Measurements from ENCODE around the gene MEMO1. TPM values are rescaled to one million over a fixed set of nuclear protein-coding genes. Genes with fewer than 3 reads are reported as not detected.
A peak's percentile ranks its signal among the peaks of the same experiment; 100 is the strongest.
"Not testable (repeated sequence)": the region's sequence is repeated elsewhere in the genome, so short reads cannot be mapped to it uniquely, and the experiment has no call there.

MEMO1 gene
- total RNA-seq, 2 donors from 2014 or later = 40.2 to 52.0 TPM

DNA sequence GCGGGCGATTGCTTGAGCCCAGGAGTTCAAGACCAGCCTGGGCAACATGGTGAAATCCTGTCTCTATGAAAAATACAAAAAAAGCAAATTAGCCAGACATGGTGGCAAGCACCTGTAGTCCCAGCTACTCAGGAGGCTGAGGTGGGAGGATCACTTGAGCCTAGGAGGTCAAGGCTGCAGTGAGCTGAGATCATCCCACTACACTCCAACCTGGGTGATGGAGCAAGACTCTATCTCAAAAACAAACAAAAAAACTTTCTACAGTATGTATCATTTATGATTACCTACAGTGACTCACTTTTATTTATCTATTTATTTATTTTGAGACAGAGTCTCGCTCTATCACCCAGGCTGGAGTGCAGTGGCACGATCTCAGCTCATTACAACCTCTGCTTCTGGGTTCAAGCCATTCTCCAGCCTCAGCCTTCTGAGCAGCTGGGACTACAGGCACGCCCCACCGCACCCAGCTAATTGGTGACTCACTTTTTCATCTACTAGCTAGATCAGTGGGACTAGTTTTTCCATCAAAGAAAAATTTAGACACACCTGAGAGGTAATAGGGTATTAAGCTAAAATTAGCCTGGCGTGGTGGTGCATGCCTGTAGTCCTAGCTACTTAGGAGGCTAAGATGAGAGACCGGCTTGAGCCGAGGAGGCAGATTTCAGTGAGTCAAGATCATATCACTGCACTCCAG is 8.1 kb upstream of the MEMO1 start:
- not testable (repeated sequence) for H3K9me3 ChIP-seq (ENCODE audit: control insufficient read depth, low read length); H3K4me3 Mint-ChIP-seq; H3K27ac Mint-ChIP-seq; H3K9ac ChIP-seq (ENCODE audit: extremely low read depth, low read length, poor library complexity, severe bottlenecking); H3K4me1 Mint-ChIP-seq; H3K27ac ChIP-seq (ENCODE audit: low read depth, low read length); H3K4me3 ChIP-seq (ENCODE audit: low read length); DNase-seq; H3K9me3 Mint-ChIP-seq; H3K27me3 ChIP-seq (ENCODE audit: control insufficient read depth, insufficient read depth, low read length, poor library complexity, severe bottlenecking); H3K27me3 Mint-ChIP-seq (ENCODE audit: insufficient read depth); H3K4me1 ChIP-seq (ENCODE audit: control insufficient read depth, insufficient read depth, low read length)
- peaks cover 42% of the 10 kb centered on the region for H3K36me3 ChIP-seq (ENCODE audit: control insufficient read depth, insufficient read depth, low read length)
- peaks cover 54% of the 10 kb centered on the region for H3K36me3 Mint-ChIP-seq (ENCODE audit: low read depth)
- WGBS, 2 experiments (ENCODE audit: insufficient coverage in 1 of 2, insufficient read length in 1 of 2) = 94 to 95% methylated on average over 6 to 9 of the region's 9 CpGs

DNA sequence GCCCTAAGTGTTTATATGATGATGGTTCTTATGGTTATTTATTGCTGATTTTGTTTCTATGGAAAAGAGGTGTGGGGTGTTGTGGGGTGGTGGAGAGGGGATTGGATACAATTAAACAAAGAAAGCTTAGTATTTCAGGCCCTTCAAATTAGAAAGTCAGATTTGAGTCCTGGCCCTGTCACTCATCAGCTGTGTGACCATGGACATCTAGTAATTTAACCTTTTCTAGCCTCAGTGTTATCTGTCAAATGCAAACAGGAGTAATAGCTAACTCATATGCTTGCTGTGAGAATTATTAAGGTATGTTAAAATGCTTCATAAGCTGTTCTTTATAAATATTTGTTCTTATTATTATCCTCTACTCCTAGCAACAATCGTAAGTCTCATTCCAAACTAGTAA is 2.1 kb upstream of the MEMO1 start:
- Mint-ChIP-seq H3K27ac (no peak overlapping the region), H3K4me3 (no peak overlapping the region), H3K27me3 (ENCODE audit: insufficient read depth) (no peaks in the 10 kb centered on the region), H3K36me3 (ENCODE audit: low read depth) (peaks cover 29% of the 10 kb centered on the region), H3K9me3 (no peaks in the 10 kb centered on the region), H3K4me1 (peaks cover 16% of the 10 kb centered on the region)
- Histone ChIP-seq H3K36me3 (ENCODE audit: control insufficient read depth, insufficient read depth, low read length) (peaks cover 11% of the 10 kb centered on the region), H3K4me1 (ENCODE audit: control insufficient read depth, insufficient read depth, low read length) (peaks cover 2% of the 10 kb centered on the region), H3K4me3 (ENCODE audit: low read length) (no peak overlapping the region), H3K9ac (ENCODE audit: extremely low read depth, low read length, poor library complexity, severe bottlenecking) (no peak overlapping the region), H3K9me3 (ENCODE audit: control insufficient read depth, low read length) (no peaks in the 10 kb centered on the region), H3K27me3 (ENCODE audit: control insufficient read depth, insufficient read depth, low read length, poor library complexity, severe bottlenecking) (no peaks in the 10 kb centered on the region), H3K27ac (ENCODE audit: low read depth, low read length) (no peak overlapping the region)
- 88 to 100% methylated on average over 1 of the region's 1 CpG for WGBS, 2 experiments (ENCODE audit: insufficient coverage in 1 of 2, insufficient read length in 1 of 2)
- TF ChIP-seq, protein P1, sequence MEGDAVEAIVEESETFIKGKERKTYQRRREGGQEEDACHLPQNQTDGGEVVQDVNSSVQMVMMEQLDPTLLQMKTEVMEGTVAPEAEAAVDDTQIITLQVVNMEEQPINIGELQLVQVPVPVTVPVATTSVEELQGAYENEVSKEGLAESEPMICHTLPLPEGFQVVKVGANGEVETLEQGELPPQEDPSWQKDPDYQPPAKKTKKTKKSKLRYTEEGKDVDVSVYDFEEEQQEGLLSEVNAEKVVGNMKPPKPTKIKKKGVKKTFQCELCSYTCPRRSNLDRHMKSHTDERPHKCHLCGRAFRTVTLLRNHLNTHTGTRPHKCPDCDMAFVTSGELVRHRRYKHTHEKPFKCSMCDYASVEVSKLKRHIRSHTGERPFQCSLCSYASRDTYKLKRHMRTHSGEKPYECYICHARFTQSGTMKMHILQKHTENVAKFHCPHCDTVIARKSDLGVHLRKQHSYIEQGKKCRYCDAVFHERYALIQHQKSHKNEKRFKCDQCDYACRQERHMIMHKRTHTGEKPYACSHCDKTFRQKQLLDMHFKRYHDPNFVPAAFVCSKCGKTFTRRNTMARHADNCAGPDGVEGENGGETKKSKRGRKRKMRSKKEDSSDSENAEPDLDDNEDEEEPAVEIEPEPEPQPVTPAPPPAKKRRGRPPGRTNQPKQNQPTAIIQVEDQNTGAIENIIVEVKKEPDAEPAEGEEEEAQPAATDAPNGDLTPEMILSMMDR (conservative IDR thresholded peaks at IDR 0.05) = no peak
- DNase-seq = no peak

DNA sequence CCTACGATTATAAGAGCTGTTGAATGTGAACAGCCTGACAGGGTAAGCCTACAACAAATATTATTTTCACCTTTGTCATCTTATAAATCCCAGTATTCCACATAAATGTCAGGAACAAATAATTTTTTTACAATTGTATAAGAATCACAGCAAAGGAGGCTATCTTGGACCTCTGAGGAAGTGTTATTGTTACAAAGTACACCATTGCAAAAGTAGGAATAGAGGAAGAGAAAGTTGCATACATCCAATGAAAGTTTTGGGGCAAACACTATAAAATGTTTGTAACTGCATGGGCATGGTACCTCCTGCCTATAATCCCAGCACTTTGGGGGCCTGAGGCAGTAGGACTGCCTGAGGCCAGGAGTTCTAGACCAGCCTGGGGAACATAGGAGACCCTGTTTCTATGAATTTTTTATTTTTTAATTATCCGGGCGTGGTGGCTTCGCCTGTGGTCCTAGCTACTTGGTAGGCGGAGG is 715 bp upstream of the MEMO1 start:
- Mint-ChIP-seq H3K36me3 (ENCODE audit: low read depth) (peaks cover 23% of the 10 kb centered on the region), H3K27me3 (ENCODE audit: insufficient read depth) (no peaks in the 10 kb centered on the region), H3K27ac (peak overlapping the region; percentile 96), H3K9me3 (no peaks in the 10 kb centered on the region), H3K4me3 (peak overlapping the region; percentile 91), H3K4me1 (peaks cover 20% of the 10 kb centered on the region)
- H3K4me3 ChIP-seq (ENCODE audit: low read length) = peak overlapping the region; percentile 85
- peaks cover 3% of the 10 kb centered on the region for H3K4me1 ChIP-seq (ENCODE audit: control insufficient read depth, insufficient read depth, low read length)
- H3K36me3 ChIP-seq (ENCODE audit: control insufficient read depth, insufficient read depth, low read length) = peaks cover 3% of the 10 kb centered on the region
- DNase-seq = no peak
- no peaks in the 10 kb centered on the region for H3K27me3 ChIP-seq (ENCODE audit: control insufficient read depth, insufficient read depth, low read length, poor library complexity, severe bottlenecking)
- TF ChIP-seq, protein P1 (conservative IDR thresholded peaks at IDR 0.05) = no peak
- no peaks in the 10 kb centered on the region for H3K9me3 ChIP-seq (ENCODE audit: control insufficient read depth, low read length)
- 86 to 94% methylated on average over 4 to 5 of the region's 5 CpGs for WGBS, 2 experiments (ENCODE audit: insufficient coverage in 1 of 2, insufficient read length in 1 of 2)
- peak overlapping the region; percentile 53 for H3K9ac ChIP-seq (ENCODE audit: extremely low read depth, low read length, poor library complexity, severe bottlenecking)
- peak overlapping the region; percentile 93 for H3K27ac ChIP-seq (ENCODE audit: low read depth, low read length)

DNA sequence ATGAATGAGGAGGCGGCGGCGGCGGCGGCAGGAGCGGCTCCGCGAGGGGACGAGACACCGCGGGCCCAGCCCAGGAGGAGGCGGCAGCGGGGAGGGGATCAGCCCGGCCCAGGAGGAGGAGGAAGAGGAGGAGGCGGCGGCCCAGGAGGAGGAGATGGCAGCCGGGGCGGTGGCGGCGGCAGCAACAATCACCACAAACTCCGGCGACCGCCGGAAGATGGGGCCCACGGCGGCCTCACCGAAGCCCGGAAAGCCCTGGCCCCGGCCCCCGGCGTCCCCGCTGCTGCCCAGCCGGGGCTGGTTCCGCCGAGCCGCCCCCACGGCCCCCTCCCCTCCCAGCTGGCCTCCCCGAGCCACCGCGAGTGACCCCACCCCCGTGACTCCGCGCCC is 533 bp downstream of the MEMO1 start:
- not testable (repeated sequence) for H3K9ac ChIP-seq (ENCODE audit: extremely low read depth, low read length, poor library complexity, severe bottlenecking); H3K4me1 ChIP-seq (ENCODE audit: control insufficient read depth, insufficient read depth, low read length); H3K27me3 ChIP-seq (ENCODE audit: control insufficient read depth, insufficient read depth, low read length, poor library complexity, severe bottlenecking); H3K27me3 Mint-ChIP-seq (ENCODE audit: insufficient read depth); DNase-seq; H3K9me3 ChIP-seq (ENCODE audit: control insufficient read depth, low read length); H3K27ac Mint-ChIP-seq; H3K9me3 Mint-ChIP-seq; H3K27ac ChIP-seq (ENCODE audit: low read depth, low read length); H3K4me3 ChIP-seq (ENCODE audit: low read length); H3K36me3 ChIP-seq (ENCODE audit: control insufficient read depth, insufficient read depth, low read length)
- Mint-ChIP-seq H3K36me3 (ENCODE audit: low read depth) (peaks cover 10% of the 10 kb centered on the region), H3K4me3 (peak overlapping the region; percentile 91), H3K4me1 (peaks cover 25% of the 10 kb centered on the region)
- 0% methylated on average over 13 of the region's 43 CpGs; no CpG with 5 or more reads in 1 of the 2 experiments for WGBS, 2 experiments (ENCODE audit: insufficient coverage in 1 of 2, insufficient read length in 1 of 2)
